Astrocyte of the spinal cord (primary cell): ENCODE data around the gene FFAR2.
A peak's percentile ranks its signal among the peaks of the same experiment; 100 is the strongest.

Experiments
- DNase-seq: peaks from one replicate; pipeline ENCODE4 v3.0.0; 2011; ENCODE audit warnings: low read depth, low spot score
- H3K4me3 ChIP-seq: 2 replicates; pipeline ENCODE4 v1.5.1; 2011; ENCODE audit warnings: low read depth, mild to moderate bottlenecking, low read length, moderate library complexity
- in situ Hi-C: cut with HindIII; loops from 2 replicates; pipeline ENCODE4 v1.10.0; 2017; ENCODE audit warnings: low sequenced_read_pairs
- TF ChIP-seq, protein P1 (sequence below): IDR thresholded peaks from 2 replicates; pipeline ENCODE4 v1.5.1; 2012; ENCODE audit warnings: low read depth, mild to moderate bottlenecking, low read length, inconsistent platforms

FFAR2 gene

DNA sequence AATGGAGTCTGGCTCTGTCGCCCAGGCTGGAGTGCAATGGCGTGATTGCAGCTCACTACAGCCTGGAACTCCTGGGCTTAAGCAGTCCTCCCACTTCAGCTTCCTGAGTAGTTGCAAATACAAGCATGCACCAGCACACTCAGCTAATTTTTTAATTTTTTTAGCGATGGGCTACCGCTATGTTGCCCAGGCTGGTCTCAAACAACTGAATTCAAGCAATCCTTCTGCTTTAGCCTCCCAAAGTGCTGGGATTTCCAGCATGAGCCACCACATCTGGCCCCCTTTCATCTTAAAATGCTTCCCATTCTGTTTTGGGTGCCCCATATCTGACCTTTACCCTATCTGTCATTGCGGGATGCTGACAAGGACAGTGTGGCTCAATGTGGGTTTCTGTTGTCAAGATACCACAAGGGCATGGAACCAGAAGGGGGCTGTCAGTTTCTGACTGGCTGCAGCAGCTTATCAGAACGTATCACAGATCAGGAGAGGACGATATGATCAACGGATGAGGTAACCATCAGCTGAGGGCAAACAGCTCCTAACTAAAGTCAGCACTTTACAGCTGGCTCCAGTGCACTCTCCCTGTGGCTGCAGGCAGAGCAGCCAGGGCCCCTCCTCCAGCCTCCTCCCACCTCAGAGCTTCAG lies 44.8 kb upstream of the FFAR2 start:
- TF ChIP-seq, protein P1, sequence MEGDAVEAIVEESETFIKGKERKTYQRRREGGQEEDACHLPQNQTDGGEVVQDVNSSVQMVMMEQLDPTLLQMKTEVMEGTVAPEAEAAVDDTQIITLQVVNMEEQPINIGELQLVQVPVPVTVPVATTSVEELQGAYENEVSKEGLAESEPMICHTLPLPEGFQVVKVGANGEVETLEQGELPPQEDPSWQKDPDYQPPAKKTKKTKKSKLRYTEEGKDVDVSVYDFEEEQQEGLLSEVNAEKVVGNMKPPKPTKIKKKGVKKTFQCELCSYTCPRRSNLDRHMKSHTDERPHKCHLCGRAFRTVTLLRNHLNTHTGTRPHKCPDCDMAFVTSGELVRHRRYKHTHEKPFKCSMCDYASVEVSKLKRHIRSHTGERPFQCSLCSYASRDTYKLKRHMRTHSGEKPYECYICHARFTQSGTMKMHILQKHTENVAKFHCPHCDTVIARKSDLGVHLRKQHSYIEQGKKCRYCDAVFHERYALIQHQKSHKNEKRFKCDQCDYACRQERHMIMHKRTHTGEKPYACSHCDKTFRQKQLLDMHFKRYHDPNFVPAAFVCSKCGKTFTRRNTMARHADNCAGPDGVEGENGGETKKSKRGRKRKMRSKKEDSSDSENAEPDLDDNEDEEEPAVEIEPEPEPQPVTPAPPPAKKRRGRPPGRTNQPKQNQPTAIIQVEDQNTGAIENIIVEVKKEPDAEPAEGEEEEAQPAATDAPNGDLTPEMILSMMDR, result no peak
- in situ Hi-C loops, result no loop called here
- H3K4me3 ChIP-seq, result no peak overlapping the region
- no peak for DNase-seq

DNA sequence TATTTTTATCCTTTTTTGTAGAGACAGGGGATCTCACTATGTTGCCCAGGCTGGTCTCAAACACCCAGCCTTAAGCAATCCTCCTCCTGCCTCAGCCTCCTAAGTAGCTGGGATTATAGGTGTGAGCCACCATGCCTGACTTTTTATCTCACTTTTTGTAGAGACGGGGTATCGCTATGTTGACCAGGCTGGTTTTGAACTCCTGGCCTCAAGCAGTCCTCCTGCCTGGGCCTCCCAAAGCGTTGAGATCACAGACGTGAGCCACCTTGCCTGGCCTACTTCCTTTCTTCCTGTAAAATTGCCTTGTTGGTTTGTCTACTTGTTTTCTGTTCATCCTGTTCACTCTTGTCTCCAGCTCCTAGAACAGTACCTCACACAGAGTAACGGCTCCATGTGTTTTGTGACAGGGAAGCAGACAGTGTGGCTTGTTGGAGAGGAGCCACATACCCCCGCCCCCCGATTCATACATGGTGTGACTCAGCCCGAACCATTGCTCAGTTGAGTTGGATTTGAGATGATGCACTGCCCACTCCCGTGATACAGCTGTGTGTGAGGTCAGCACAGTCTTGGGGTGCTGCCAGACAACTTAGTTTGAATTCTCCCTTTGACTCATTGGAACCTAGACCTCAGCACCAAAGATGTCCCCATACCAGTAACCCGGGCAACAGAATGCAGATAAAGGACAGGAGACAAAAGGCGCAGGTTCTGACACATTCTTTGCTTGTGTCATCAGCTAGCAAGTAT lies 43.0 kb upstream of the FFAR2 start:
- in situ Hi-C loops, result no loop called here

DNA sequence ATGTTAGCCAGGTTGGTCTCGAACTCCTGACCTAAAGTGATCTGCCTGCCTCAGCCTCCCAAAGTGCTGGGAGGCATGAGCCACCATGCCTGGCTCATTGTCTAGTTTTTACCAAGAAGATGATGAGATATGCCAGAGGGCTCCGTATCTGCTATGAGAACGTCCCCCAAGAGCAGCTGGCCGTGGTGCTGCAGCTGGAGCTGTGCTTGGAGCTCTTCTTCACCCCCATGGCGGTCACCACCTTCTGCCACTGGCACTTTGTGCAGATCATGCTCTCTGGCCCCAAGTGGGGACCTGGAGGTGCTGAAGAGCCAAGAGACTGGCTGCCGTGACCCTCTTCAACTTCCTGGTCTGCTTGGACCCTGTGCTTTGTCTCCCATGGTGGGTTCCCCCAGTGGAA lies 40.4 kb upstream of the FFAR2 start:
- TF ChIP-seq, protein P1, result no peak
- DNase-seq, result no peak
- H3K4me3 ChIP-seq, result no peak overlapping the region
- in situ Hi-C loops, result no loop called here

More for the DNA sequence above, 43.0 kb upstream of the FFAR2 start:
- TF ChIP-seq, protein P1, result no peak
- no peak overlapping the region for H3K4me3 ChIP-seq
- peak; percentile 3 for DNase-seq

DNA sequence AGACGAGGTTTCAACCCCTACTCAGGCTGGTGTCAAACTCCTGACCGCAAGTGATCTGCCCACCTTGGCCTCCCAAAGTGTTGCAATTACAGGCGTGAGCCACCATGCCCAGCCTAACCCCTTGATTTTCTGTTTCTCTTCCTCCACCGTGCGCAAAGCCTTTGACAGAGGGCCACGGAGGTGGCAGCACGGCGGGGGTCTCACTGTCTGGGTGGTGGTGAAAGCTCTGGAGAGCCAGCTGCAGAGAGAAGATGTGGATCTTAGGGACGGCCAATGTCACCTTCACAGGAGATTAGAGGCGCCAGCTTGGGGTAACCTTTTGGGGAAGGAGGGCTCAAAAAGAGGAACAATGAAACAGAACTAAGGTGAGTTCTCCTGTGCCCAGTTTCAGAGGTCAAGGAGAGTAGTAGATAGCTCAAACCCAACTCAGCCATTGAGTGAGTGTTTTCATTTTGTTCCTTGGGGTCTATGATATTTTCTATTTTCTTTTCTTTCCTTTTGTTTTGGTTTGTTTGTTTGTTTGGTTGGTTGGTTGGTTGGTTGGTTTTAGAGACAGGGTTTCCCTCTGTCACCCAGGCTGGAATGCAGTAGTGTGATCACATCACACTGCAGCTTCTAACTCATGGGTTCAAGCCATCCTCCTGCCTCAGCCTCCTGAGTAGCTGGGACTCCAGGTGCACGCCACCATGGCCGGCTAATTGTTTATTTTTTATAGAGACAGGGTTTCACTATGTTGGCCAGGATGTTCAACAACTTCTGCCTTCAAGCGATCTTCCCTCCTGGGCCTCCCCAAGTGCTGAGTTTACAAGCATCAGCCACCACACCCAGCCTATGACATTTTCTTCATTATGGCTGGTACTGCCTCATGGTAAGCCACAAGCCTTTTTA lies 39.5 kb upstream of the FFAR2 start:
- in situ Hi-C loops, result no loop called here
- no peak for DNase-seq
- TF ChIP-seq, protein P1, result no peak
- no peak overlapping the region for H3K4me3 ChIP-seq

DNA sequence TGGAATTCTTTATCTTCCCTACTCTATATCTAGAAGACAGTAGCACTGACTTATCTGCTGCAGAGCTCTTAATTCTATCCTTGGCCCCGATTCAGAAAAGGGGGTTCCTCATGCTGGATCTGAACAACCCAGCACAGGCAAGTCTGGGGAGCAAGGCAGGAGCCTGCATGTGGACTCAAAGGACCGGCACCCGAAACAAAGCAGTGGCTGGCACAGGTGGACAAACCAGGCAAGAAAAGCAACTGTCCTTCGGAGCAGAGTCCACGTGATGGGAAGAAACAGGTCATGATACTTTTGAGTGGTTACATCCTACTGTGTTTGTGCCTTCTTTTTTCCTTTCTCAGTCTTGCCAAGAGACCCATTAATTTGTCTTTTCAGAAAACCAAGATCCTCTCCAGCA lies 38.9 kb upstream of the FFAR2 start:
- in situ Hi-C loops, result no loop called here
- TF ChIP-seq, protein P1, result no peak
- DNase-seq, result no peak
- H3K4me3 ChIP-seq, result no peak overlapping the region

DNA sequence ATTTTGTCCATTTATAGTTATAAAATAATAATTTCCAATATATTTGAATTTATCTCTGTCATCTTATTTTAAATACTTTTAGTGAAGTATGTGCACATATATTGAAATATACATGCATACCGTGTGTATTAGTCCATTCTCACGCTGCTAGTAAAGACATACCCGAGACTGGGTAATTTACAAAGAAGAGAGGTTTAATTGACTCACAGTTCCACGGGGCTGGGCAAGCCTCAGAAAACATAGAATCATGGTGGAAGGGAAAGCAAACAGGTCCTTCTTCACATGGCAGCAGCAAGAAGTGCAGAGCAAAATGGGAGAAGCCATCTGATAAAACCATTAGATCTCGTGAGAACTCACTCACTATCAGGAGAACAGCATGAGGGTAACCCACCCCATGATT lies 37.6 kb upstream of the FFAR2 start:
- in situ Hi-C loops, result no loop called here
- TF ChIP-seq, protein P1, result no peak
- no peak for DNase-seq
- no peak overlapping the region for H3K4me3 ChIP-seq
